HG02798 (cell line): Measurements from ENCODE around the gene SOX6.
"Not testable (repeated sequence)": the region's sequence is repeated elsewhere in the genome, so short reads cannot be mapped to it uniquely, and the experiment has no call there.

Experiments used
- ATAC-seq: cut with Tn5 transposase; IDR thresholded peaks from one replicate; pipeline ENCODE4 v1.9.1; 2021; ENCODE audit warnings: mild to moderate bottlenecking; ENCODE audit not compliant: unreplicated experiment, poor library complexity

SOX6 gene

GRCh38 chr11:16356057-16356760 is at the start of gene SOX6:
Gene SOX6 (minus strand): TSS chr11:16356546. CDS start chr11:16341248, 15,298 bp downstream.
- no peak for ATAC-seq

- no peak for ATAC-seq
These were observed 48.5 kb upstream of the SOX6 start for GRCh38 chr11:16404781-16405285.

GRCh38 chr11:16403851-16404250 is 47.5 kb upstream of the SOX6 start:
- no peak for ATAC-seq

- ATAC-seq: no peak
These were observed 47.1 kb upstream of the SOX6 start for GRCh38 chr11:16403448-16403803.

- ATAC-seq: no peak
These were observed 46.5 kb upstream of the SOX6 start for GRCh38 chr11:16402654-16403447.

- ATAC-seq: no peak
These were observed 41.0 kb upstream of the SOX6 start for GRCh38 chr11:16397390-16397789.

- no peak for ATAC-seq
These were observed 39.3 kb upstream of the SOX6 start for GRCh38 chr11:16395601-16396000.

GRCh38 chr11:16394947-16395346 is 38.6 kb upstream of the SOX6 start:
- ATAC-seq: no peak

- ATAC-seq: no peak
These were observed 37.0 kb upstream of the SOX6 start for GRCh38 chr11:16393340-16393739.

GRCh38 chr11:16392616-16393015 is 36.3 kb upstream of the SOX6 start:
- ATAC-seq: no peak

- not testable (repeated sequence) for ATAC-seq
These were observed 34.5 kb upstream of the SOX6 start for GRCh38 chr11:16390826-16391225.

GRCh38 chr11:16385099-16385498 is 28.8 kb upstream of the SOX6 start:
- no peak for ATAC-seq

- ATAC-seq: no peak
These were observed 26.5 kb upstream of the SOX6 start for GRCh38 chr11:16382638-16383380.

GRCh38 chr11:16382186-16382585 is 25.8 kb upstream of the SOX6 start:
- no peak for ATAC-seq

- ATAC-seq: no peak
These were observed 24.7 kb upstream of the SOX6 start for GRCh38 chr11:16380941-16381568.

GRCh38 chr11:16378906-16379305 is 22.6 kb upstream of the SOX6 start:
- ATAC-seq: no peak

- ATAC-seq: no peak
These were observed 21.4 kb upstream of the SOX6 start for GRCh38 chr11:16377746-16378145.

- not testable (repeated sequence) for ATAC-seq
These were observed 19.3 kb upstream of the SOX6 start for GRCh38 chr11:16375664-16376063.

GRCh38 chr11:16373768-16374167 is 17.4 kb upstream of the SOX6 start:
- no peak for ATAC-seq

- no peak for ATAC-seq
These were observed 16.0 kb upstream of the SOX6 start for GRCh38 chr11:16372355-16372754.
